NCI-H345 treated with DMSO at 0.1 percent for 48 hours (cell line): ENCODE results near the gene GRIP1.
"Not testable (repeated sequence)": the region's sequence is repeated elsewhere in the genome, so short reads cannot be mapped to it uniquely, and the experiment has no call there.

ENCODE experiments used
- DNase-seq: peaks from one replicate; lab custom pipeline; 2025; ENCODE audit not compliant: unreplicated experiment; lab: John Stamatoyannopoulos, UW

Gene GRIP1

DNA sequence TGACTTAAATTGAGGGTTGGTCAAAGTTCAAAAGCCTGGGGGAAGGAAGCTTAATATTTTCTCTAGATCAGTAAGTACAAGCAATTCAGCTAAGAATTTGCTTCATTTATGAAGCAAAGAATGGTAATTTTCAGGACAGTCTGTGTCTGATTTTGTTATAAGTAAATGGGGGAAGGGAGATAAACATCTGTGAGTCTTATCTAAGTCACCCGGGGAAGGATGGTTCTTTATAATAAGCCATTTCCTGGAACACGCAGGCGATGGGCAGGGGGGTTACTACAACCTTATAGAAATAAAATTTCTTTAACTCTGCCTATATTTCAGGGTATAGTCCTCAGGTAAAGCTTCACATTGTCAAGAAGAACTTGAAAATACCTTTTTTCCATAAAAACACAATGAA lies 333.7 kb downstream of the GRIP1 start:
- DNase-seq: no peak

DNA sequence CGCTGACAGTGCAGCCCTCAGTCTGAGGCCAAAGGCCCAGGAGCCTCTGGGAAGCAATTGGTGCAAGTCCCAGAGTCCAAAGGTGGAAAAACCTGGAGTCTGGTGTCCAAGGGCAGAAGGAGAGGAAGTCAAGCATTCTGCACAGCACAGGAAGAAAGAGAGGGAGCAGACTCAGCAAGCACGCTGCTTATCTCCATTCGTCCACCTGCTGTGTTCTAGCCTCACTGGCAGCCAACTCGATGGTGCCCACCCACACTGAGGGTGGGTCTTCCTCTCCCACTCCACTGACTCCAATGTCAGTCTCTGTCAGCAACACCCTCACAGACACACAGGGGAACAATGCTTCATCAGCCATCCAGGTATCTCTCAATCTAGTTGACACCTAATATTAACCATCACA lies 337.8 kb downstream of the GRIP1 start:
- DNase-seq: no peak

DNA sequence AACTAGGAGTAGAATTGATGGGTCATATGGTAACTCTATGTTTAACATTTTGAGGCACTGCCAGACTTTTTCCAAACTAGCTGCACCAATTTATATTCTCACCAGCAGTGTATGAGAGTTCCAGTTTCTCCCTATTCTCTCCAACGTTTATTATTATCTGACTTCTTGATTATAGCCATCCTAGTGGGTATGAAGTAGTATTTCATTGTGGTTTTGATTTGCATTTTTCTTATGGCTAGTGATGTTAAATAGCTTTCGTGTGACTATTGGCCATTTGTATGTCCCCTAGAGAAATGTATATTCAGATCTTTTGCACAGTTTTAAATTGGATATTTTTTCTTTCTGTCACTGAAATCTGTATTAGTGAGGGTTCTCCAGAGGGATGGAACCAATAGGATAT lies 338.7 kb downstream of the GRIP1 start:
- no peak for DNase-seq

DNA sequence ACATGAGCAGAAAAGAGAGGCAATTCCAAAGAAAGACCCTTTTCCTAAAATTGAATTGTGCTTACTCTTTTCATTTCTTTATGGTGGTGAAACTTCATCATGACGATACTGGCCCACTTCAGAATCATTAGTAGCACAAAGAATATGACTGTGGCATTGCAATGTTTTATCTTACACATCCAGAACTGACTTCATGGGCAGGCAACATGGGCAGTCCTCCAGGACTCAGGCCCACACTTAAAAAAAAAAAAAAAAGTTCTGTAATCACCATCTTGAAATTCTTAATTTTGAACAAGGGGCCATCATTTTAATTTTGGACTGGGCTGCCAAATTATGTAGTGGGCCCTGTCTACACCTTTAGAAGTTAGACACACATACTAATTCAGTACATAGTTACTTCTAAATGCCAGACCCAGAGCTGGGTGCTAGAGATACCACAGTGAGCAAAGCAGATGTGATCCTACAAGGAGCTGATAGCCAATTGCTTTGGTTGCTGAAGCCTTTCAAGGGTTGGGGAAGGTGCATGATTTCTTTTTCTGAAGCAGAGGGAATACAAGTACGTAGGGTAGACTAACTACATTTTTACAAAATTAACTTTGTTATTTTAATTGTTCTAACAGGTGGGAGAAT lies 341.4 kb downstream of the GRIP1 start:
- no peak for DNase-seq

DNA sequence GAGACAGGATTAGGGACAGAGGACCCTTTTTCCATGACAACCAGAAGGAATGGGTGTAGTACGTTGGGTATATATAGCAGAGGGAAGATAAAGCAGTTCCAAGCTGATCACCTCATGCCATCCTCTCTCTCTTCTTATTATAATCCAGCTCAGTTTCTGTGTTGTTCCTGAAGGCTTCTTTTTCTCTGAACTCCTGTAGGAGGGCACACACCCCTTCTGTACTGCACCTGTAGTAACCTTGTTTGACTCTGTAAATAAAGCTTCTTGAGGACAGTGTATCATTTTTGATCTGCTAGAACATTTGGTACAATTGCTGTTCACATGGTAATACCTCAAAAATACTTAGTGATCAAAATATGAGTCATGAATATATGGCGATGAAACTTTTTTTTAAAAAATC lies 343.1 kb downstream of the GRIP1 start:
- DNase-seq: no peak

DNA sequence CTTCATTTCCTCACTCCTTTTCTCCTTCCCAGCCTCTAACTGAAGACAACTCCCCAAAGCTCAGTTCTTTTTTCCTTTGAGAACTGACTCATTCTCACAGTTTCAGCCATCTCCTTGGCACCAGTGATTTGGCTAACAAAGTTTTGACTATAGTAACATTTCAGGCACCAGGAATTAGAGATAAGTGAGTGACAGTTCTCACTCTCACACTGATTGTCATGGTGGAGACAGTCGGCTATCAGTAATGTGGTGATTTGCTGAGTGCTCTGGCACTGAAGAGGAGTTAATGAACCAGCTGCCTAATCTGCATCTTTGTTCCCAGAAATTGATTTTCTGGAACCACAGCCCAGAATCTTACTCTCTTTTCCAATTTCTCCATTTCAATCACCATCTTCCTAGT lies 347.1 kb downstream of the GRIP1 start:
- DNase-seq: no peak

DNA sequence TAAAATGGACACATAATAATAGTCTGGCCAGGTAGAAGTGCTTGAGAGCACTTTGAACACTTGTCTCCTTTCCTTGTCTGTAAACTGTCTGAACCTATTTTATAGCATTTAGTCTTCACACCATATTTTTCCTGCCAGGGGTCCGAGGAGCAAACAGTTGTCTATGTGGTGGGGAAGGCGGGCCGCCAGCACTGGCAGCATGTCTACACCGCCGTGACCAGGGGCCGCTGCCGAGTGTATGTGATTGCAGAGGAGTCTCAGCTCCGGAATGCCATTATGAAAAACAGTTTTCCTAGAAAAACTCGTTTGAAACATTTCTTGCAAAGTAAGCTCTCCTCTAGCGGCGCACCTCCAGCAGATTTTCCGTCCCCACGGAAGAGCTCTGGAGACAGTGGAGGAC lies 347.9 kb downstream of the GRIP1 start:
- no peak for DNase-seq

DNA sequence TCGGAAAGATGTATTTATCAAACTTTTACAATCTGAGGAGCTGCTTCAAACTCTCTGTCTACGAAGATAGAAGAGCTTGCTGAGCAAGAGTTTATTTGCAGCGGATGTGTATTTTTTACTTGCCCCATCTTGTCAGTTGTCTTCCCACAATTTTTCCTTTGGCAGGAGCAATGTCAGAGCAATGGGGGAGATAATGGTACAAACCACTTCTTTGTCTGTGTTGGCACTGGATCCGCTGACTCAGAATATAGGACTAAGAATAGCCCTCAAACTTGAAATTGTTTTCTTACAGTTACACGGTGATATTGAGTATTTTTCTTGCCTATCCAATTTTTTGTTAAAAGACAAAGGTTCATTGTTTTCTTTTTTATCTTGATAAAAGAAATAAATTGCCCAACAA lies 348.9 kb downstream of the GRIP1 start:
- DNase-seq: no peak

DNA sequence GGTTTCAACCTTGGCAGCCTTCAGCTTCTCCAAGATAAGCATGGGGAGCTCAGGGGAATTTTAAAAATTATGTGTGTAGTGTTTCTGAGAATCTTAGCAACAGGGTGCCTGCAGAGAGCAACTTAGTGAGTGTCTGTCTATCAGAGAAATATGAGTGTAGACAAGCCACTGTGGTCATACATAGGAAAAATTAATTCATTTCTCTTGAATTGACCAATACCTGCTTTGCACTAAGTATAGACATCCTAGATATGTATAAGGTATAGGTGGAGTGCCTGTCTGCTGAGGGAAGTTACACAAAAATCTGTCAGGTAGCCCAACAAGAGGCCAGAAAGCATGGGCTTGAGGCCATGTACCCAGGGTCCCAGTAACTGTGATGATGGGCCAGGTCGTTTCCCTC lies 355.9 kb downstream of the GRIP1 start:
- DNase-seq: no peak

DNA sequence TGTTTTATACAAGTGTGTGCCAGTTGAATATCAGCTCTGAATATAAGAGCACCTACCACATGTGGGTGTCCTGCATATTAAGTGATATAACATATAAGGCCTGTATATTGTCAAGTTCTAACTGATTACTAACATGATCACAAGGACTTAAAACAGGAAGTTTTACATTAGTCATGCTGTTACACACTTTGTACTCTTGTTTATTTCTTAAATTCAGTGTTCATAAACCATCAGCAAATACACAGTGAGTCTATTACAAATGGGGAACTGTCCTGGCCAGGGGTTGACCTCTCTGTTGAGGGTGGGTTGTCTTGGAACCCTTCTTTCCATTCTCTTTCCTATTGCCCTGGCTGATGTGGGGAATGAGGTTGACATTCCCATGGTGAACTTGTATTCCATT lies 357.4 kb downstream of the GRIP1 start:
- no peak for DNase-seq

DNA sequence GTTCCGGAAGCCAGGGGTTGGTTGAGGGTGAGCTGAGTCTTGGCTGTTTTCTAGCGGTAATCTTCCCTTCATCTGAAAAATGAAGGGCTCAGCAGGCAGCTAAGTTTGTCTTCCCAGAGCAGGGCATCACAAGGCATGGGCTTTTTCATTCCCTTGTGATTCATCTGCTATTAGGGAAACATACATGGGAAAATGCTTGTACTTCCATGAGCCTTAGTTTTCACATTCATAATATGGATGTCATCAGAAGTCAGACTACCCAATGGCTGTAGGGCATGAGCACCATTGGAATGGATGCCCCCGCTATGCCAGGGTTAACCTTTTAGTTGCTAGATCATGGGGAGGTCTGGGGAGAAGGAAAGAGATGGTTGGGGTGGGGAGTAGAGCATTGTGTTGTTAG lies 357.9 kb downstream of the GRIP1 start:
- no peak for DNase-seq

DNA sequence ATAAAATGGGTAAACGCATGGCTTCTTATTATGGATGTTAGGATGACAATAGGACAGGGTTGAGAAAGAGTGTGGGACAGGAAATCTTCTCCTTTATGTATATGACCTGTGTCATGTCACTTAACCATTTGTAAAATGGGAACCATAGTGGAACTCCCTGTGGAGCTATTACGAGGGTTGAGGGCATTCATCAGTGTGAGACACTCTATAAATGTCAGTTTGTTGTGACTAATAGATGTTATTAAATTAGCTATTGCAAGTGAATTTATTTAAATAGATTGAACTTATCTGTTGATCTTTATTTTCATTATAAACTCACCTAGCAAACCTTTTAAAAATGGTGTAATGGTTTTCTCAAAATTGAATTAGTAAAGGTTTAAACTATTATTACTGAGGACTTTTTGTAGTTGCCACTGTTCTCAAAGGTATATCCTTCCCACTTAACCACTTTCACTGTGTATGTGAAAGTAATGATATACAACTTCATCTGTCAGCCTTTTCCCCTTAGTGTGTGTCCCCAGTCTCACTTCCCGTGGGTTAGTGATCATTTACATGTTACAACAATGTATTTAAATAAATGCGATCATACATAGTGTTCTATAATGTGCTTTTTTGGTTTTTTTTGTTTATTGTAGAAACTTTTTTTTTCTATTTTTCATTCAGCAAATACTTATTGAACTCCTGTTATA lies 359.5 kb downstream of the GRIP1 start:
- DNase-seq: no peak

DNA sequence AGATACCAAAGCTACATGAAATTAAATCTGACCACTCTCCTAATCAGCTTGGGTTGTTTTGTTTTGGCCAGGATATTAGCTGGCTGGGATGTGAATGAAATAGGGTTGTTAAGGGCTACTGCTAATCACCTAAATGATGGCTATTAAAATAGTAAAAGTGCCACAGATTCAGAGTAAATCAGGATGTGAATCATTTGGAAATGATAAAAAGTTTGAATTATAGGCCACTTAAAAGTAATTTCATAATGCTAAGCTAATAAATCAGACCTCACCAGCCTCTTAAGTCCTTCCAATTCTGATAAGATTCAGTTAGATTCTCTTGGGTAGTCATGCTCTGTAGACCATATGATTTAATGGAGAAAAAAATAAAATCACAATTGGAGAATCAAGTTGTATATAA lies 364.6 kb downstream of the GRIP1 start:
- DNase-seq: no peak

DNA sequence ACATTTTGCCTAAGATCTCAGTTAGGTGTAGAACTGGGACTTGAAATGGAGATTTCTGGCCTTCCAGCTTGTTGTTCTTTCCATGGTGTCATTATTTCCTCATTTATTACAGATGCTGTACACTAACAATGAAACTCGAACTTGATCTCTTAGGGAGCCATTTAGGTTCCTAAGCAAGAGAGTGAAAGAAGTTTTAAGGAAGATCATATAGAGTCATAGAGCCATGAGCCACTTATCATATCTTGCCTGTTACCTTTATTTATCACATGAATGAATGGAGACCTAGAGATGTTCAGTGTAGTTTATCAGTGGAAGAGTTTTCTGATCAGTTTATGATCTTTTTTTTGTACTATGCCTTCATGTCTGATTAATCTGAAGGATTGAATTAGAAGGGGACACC lies 366.7 kb downstream of the GRIP1 start:
- no peak for DNase-seq

DNA sequence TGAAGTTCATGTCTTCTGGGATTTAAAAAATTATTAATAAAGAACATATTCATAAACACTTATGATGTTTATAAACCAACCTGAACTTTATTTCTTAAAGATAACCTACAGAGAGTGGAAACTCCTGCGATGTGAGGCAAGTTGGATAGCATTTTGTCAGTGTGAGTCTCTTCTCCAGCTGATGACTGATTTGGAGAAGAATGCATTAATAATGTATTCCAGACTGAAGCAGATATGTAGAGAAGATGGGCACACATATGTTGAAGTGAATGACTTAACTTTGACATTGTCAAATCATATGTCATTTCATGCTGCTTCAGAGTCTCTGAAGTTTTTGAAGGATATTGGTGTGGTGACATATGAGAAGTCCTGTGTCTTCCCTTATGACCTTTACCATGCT lies 369.3 kb downstream of the GRIP1 start:
- no peak for DNase-seq

DNA sequence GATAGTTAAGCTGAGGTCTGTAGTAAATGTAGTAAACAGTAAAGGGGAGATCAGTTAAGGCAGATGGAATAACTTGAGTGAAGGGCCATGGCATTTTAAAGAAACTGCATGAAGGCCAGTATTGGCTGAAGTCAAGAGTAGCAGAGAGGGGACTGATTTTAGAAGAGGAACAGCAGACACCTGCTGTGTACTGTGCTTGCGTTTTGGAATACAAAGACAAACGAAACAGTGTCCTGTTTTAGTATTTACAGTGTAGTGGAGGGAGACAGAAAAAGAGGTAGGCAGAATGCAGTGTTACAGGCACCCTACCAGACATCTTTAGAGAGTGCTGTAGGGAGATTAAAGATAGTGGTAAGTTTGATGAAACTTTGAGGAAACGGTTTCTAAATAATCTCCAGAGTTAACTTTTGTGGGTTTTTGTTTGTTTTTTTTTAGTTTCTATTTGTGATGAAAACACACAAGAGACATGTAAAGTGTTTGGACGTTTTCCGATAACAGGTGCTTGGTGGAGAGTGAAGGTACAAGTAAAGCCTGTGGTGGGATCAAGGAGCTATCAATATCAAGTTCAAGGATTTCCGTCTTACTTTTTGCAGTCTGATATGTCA lies 374.5 kb downstream of the GRIP1 start:
- DNase-seq: no peak

DNA sequence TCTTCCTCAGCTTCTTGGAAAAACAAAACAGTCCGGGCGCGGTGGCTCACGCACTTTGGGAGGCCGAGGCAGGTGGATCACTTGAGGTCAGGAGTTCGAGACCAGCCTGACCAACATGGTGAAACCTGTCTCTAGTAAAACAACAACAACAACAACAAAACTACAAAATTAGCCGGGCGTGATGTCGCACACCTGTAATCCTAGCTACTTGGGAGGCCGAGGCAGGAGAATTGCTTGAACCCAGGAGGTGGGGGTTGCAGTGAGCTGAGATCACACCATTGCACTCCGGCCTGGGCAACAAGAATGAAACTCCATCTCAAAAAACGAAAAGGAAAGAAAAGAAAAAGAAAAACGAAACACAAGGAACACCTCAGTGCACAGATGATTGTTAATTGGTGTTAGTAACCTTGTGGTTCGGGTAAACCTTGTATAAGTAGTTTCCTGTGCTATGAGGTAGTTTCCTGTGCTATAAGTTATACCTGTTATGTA lies 375.5 kb downstream of the GRIP1 start:
- not testable (repeated sequence) for DNase-seq

DNA sequence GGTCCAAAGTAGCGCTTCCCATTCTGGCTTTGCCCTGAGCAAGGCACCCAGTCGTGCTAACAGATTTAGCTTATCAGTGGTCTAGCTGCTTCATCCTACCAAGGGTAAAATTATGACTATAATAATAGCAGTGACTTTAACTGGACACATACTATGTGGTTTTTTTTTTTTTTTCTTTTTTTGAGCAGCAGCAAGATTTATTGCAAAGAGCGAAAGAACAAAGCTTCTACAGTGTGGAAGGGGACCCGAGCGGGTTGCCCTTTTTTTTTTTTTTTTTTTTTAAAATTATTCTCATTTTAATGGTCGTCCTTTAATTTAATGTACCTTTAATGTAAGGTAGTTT lies 376.1 kb downstream of the GRIP1 start:
- DNase-seq: no peak

DNA sequence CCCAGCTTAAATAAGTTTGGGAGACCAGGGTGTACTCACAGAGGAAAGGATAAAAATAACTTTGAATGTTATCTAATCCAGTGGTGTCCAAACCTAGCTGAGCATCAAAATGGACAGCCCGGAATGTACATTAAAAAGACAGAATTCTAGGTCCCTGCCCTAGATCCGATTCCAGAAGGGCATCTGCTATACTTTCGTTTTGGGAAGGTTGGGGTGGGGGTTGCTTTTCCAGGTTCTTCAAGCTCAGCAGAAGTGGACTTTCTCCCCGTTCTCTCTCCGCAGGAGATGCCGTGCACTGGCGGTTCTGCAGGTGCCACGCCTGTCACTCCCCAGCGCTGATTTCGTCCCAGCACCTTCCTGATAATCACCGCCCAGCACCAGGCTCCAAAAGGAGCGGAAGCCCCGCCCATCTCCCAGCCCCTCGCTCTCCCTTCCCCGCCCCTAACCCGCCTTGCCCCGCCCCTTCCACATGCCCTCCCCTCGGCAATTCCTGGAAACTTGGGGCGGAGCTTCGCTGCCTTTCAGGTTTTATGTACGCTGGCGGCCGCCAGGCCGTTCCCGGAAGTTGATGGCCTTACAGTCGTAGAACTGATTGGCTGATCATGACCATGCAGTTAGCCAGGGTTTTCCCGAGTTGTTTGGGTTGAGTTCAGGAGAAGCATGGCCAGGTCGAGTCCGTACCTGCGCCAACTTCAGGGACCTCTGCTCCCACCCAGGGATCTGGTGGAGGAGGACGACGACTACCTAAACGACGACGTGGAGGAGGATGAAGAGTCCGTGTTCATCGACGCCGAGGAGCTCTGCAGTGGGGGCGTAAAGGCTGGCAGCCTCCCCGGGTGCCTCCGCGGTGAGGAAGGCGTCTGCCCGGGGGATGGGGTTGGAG lies 376.7 kb downstream of the GRIP1 start, which contains the start of gene HELB:
HELB (plus strand) TSS at position 550 of the 883 bp plus-strand sequence; CDS start at position 661, 111 bp downstream.
- peak; percentile 92 for DNase-seq

DNA sequence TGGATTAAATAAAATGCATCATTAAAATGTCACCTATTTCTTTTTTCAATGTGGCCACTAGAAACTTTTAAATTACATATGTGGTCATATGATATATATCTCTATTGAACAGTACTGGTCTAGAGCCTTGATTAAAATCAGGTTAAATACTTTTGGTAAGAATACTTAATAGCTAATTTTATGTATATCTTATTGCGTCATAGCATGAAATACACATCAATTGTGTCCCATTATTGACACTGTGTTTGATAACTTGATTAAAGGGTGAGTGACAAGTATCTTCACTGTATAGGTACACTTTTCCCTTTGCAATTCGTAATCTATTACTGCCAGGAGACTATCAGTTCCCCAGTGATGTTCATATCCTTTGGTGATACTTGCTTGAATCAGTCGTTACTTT lies 381.0 kb downstream of the GRIP1 start:
- no peak for DNase-seq
